ENCODE measurements around the gene TET3.

DNA sequence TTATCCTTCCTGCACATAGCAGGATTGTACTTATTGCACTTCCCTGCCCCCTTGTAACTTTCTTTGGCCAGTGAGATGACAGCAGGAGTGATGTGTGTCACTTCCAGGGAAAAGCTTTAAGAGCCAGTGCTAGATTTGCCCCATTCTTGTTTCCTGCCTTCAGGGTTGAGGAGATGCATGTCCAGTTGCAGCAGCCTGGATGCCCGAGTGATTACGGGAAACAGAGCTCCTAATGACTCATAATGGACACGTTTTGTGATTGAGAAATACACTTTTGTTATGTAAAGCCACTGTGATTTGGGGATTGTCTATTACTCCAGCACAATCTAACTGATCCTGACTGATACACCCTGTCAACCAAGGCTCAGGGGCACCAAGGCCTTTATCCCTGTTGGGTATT is 5.0 kb upstream of the TET3 start:
- TF ChIP-seq CTCF (IDR thresholded peaks at IDR 0.05) (no peak), POLR2A (IDR thresholded peaks at IDR 0.05) (no peak), EP300 (IDR thresholded peaks at IDR 0.05) (peak in 1 of 2 donors; percentile 35)

Data from tibial nerve (tissue), 4 donors.